ENCODE results near the gene MAP1LC3B2. TPM values are rescaled to one million over a fixed set of nuclear protein-coding genes. Genes with fewer than 3 reads are reported as not detected.

The MAP1LC3B2 gene
- total RNA-seq, 2 experiments from 2014 or later: 1.3 to 1.7 TPM

- ChIA-PET POLR2A (no interaction called here), CTCF (no interaction called here)
- Mint-ChIP-seq H3K9me3 (ENCODE audit: insufficient read depth) (no peaks in the 10 kb centered on the region), H3K4me3 (no peak overlapping the region), H3K36me3 (ENCODE audit: low read depth) (no peaks in the 10 kb centered on the region), H3K27me3 (ENCODE audit: low read depth) (peaks cover 20% of the 10 kb centered on the region), H3K27ac (no peak overlapping the region), H3K4me1 (ENCODE audit: low read depth) (peaks cover 10% of the 10 kb centered on the region)
- DNase-seq (no peak), ATAC-seq (no peak)
Observed at GRCh38 chr12:116528498-116528897, 30.7 kb upstream of the MAP1LC3B2 start.

GRCh38 chr12:116529048-116529447 is 30.1 kb upstream of the MAP1LC3B2 start:
- peaks cover 20% of the 10 kb centered on the region for H3K27me3 Mint-ChIP-seq (ENCODE audit: low read depth)
- ChIA-PET POLR2A (no interaction called here), CTCF (no interaction called here)
- H3K27ac Mint-ChIP-seq: no peak overlapping the region
- DNase-seq (no peak), ATAC-seq (no peak)
- no peaks in the 10 kb centered on the region for H3K9me3 Mint-ChIP-seq (ENCODE audit: insufficient read depth)
- no peak overlapping the region for H3K4me3 Mint-ChIP-seq
- peaks cover 15% of the 10 kb centered on the region for H3K4me1 Mint-ChIP-seq (ENCODE audit: low read depth)
- H3K36me3 Mint-ChIP-seq (ENCODE audit: low read depth): no peaks in the 10 kb centered on the region

- ChIA-PET POLR2A (no interaction called here), CTCF (no interaction called here)
- Mint-ChIP-seq H3K27ac (no peak overlapping the region), H3K27me3 (ENCODE audit: low read depth) (peaks cover 16% of the 10 kb centered on the region), H3K4me1 (ENCODE audit: low read depth) (peaks cover 20% of the 10 kb centered on the region), H3K4me3 (no peak overlapping the region), H3K36me3 (ENCODE audit: low read depth) (no peaks in the 10 kb centered on the region), H3K9me3 (ENCODE audit: insufficient read depth) (no peaks in the 10 kb centered on the region)
- ATAC-seq (no peak), DNase-seq (no peak)
Observed at GRCh38 chr12:116529686-116530085, 29.5 kb upstream of the MAP1LC3B2 start.

GRCh38 chr12:116532428-116532827 is 26.8 kb upstream of the MAP1LC3B2 start:
- DNase-seq: no peak
- ATAC-seq: no peak
- Mint-ChIP-seq H3K36me3 (ENCODE audit: low read depth) (no peaks in the 10 kb centered on the region), H3K4me1 (ENCODE audit: low read depth) (peaks cover 26% of the 10 kb centered on the region), H3K4me3 (peak overlapping the region; percentile 83), H3K27ac (no peak overlapping the region), H3K27me3 (ENCODE audit: low read depth) (peaks cover 11% of the 10 kb centered on the region), H3K9me3 (ENCODE audit: insufficient read depth) (no peaks in the 10 kb centered on the region)
- POLR2A ChIA-PET: no interaction called here
- CTCF ChIA-PET: no interaction called here

GRCh38 chr12:116532986-116533342 is 26.2 kb upstream of the MAP1LC3B2 start:
- ChIA-PET POLR2A (interaction anchor here (0.8 to 1.6 kb wide), 3 partner anchors 8 to 29 kb away, joined by 4 to 16 read pairs (median 4); partner anchors contain the start of gene MAP1LC3B2), CTCF (interaction anchor here (1.0 to 1.1 kb wide), 2 partner anchors 25 to 170 kb away, joined by 3 to 5 read pairs; partner anchors contain the start of gene MAP1LC3B2)
- H3K27me3 Mint-ChIP-seq (ENCODE audit: low read depth): peaks cover 7% of the 10 kb centered on the region
- H3K27ac Mint-ChIP-seq: no peak overlapping the region
- no peaks in the 10 kb centered on the region for H3K9me3 Mint-ChIP-seq (ENCODE audit: insufficient read depth)
- DNase-seq (no peak), ATAC-seq (peak; percentile 25)
- H3K36me3 Mint-ChIP-seq (ENCODE audit: low read depth): no peaks in the 10 kb centered on the region
- peaks cover 32% of the 10 kb centered on the region for H3K4me1 Mint-ChIP-seq (ENCODE audit: low read depth)
- H3K4me3 Mint-ChIP-seq: peak overlapping the region; percentile 83

- H3K9me3 Mint-ChIP-seq (ENCODE audit: insufficient read depth): no peaks in the 10 kb centered on the region
- peaks cover 4% of the 10 kb centered on the region for H3K27me3 Mint-ChIP-seq (ENCODE audit: low read depth)
- no peaks in the 10 kb centered on the region for H3K36me3 Mint-ChIP-seq (ENCODE audit: low read depth)
- H3K4me3 Mint-ChIP-seq: peak overlapping the region; percentile 83
- ChIA-PET POLR2A (interaction anchor here (0.8 to 1.6 kb wide), 3 partner anchors 9 to 28 kb away, joined by 4 to 16 read pairs (median 4); partner anchors contain the start of gene MAP1LC3B2), CTCF (interaction anchor here (1.0 to 1.1 kb wide), 2 partner anchors 25 to 170 kb away, joined by 3 to 5 read pairs; partner anchors contain the start of gene MAP1LC3B2)
- H3K4me1 Mint-ChIP-seq (ENCODE audit: low read depth): peaks cover 38% of the 10 kb centered on the region
- H3K27ac Mint-ChIP-seq: peak overlapping the region; percentile 72
- DNase-seq: peak; percentile 82
- peak; percentile 94 for ATAC-seq
Observed at GRCh38 chr12:116533343-116534251, 25.6 kb upstream of the MAP1LC3B2 start.

- Mint-ChIP-seq H3K9me3 (ENCODE audit: insufficient read depth) (no peaks in the 10 kb centered on the region), H3K36me3 (ENCODE audit: low read depth) (no peaks in the 10 kb centered on the region), H3K4me1 (ENCODE audit: low read depth) (peaks cover 41% of the 10 kb centered on the region), H3K4me3 (peak overlapping the region; percentile 83), H3K27me3 (ENCODE audit: low read depth) (peaks cover 4% of the 10 kb centered on the region), H3K27ac (no peak overlapping the region)
- CTCF ChIA-PET: no interaction called here
- POLR2A ChIA-PET: interaction anchor here (1.6 kb wide), 1 partner anchor 25 kb away, joined by 16 read pairs; the partner anchor contains the start of gene MAP1LC3B2
- DNase-seq (no peak), ATAC-seq (no peak)
Observed at GRCh38 chr12:116534311-116535121, 24.7 kb upstream of the MAP1LC3B2 start.

GRCh38 chr12:116535241-116535640 is 23.9 kb upstream of the MAP1LC3B2 start:
- H3K36me3 Mint-ChIP-seq (ENCODE audit: low read depth): no peaks in the 10 kb centered on the region
- DNase-seq (no peak), ATAC-seq (no peak)
- POLR2A ChIA-PET: no interaction called here
- H3K4me3 Mint-ChIP-seq: no peak overlapping the region
- H3K4me1 Mint-ChIP-seq (ENCODE audit: low read depth): peaks cover 41% of the 10 kb centered on the region
- H3K27me3 Mint-ChIP-seq (ENCODE audit: low read depth): peaks cover 4% of the 10 kb centered on the region
- CTCF ChIA-PET: no interaction called here
- no peak overlapping the region for H3K27ac Mint-ChIP-seq
- H3K9me3 Mint-ChIP-seq (ENCODE audit: insufficient read depth): no peaks in the 10 kb centered on the region

- no peaks in the 10 kb centered on the region for H3K27me3 Mint-ChIP-seq (ENCODE audit: low read depth)
Observed at GRCh38 chr12:116537101-116537904, 21.9 kb upstream of the MAP1LC3B2 start.

GRCh38 chr12:116538076-116538591 is 21.0 kb upstream of the MAP1LC3B2 start:
- no peak overlapping the region for H3K27ac Mint-ChIP-seq
- POLR2A ChIA-PET: interaction anchor here (0.5 to 2.9 kb wide), 2 partner anchors 8 to 21 kb away, joined by 3 to 11 read pairs; partner anchors contain the start of gene MAP1LC3B2
- no peak for ATAC-seq

More at GRCh38 chr12:116537101-116537904, 21.9 kb upstream of the MAP1LC3B2 start:
- ChIA-PET POLR2A (interaction anchor here (0.5 to 2.9 kb wide), 2 partner anchors 22 kb away, joined by 3 to 11 read pairs; partner anchors contain the start of gene MAP1LC3B2), CTCF (interaction anchor here (1.3 kb wide), 1 partner anchor 22 kb away, joined by 4 read pairs; the partner anchor contains the start of gene MAP1LC3B2)
- Mint-ChIP-seq H3K36me3 (ENCODE audit: low read depth) (no peaks in the 10 kb centered on the region), H3K27ac (no peak overlapping the region), H3K4me1 (ENCODE audit: low read depth) (peaks cover 41% of the 10 kb centered on the region), H3K9me3 (ENCODE audit: insufficient read depth) (no peaks in the 10 kb centered on the region), H3K4me3 (no peak overlapping the region)
- ATAC-seq: no peak
- DNase-seq: no peak

More at GRCh38 chr12:116538076-116538591, 21.0 kb upstream of the MAP1LC3B2 start:
- CTCF ChIA-PET: interaction anchor here (1.3 kb wide), 1 partner anchor 21 kb away, joined by 4 read pairs; the partner anchor contains the start of gene MAP1LC3B2
- no peak overlapping the region for H3K4me3 Mint-ChIP-seq
- peaks cover 34% of the 10 kb centered on the region for H3K4me1 Mint-ChIP-seq (ENCODE audit: low read depth)
- DNase-seq: no peak
- no peaks in the 10 kb centered on the region for H3K36me3 Mint-ChIP-seq (ENCODE audit: low read depth)
- H3K9me3 Mint-ChIP-seq (ENCODE audit: insufficient read depth): no peaks in the 10 kb centered on the region
- H3K27me3 Mint-ChIP-seq (ENCODE audit: low read depth): no peaks in the 10 kb centered on the region

All from activated CD8-positive, alpha-beta T cell treated with anti-CD3 and anti-CD28 coated beads, Interleukin-2, amount 10 ng/mL, durations not matched to agents 7 days and 5 days (primary cell).